ENCODE measurements around the gene PRR23E. TPM values are rescaled to one million over a fixed set of nuclear protein-coding genes. Genes with fewer than 3 reads are reported as not detected.

The PRR23E gene
- polyA plus RNA-seq, 1 donor from 2014 or later: not detected

GRCh38 chr3:127166501-127167065 lies 26.3 kb upstream of the PRR23E start:
- H3K9me2 ChIP-seq (ENCODE audit: insufficient read depth, low read length): no peaks in the 10 kb centered on the region
- no peaks in the 10 kb centered on the region for H3K36me3 ChIP-seq (ENCODE audit: insufficient read depth, low read length)
- H2AFZ ChIP-seq (ENCODE audit: low read depth, low read length): no peak overlapping the region
- TF ChIP-seq EZH2 (IDR thresholded peaks at IDR 0.05; ENCODE audit: borderline replicate concordance, insufficient read depth, low read length, poor library complexity, severe bottlenecking) (no peak), POLR2AphosphoS5 (IDR thresholded peaks at IDR 0.05) (no peak), CTCF (IDR thresholded peaks at IDR 0.05; ENCODE audit: poor library complexity, severe bottlenecking) (no peak), TAF1 (IDR thresholded peaks at IDR 0.05; ENCODE audit: low read depth) (no peak), MXI1 (conservative IDR thresholded peaks at IDR 0.05; ENCODE audit: poor library complexity, severe bottlenecking) (no peak), SMC3 (conservative IDR thresholded peaks at IDR 0.05; ENCODE audit: poor library complexity) (no peak), EP300 (conservative IDR thresholded peaks at IDR 0.05; ENCODE audit: poor library complexity, severe bottlenecking) (no peak), REST (IDR thresholded peaks at IDR 0.05; ENCODE audit: borderline replicate concordance) (no peak), RAD21 (conservative IDR thresholded peaks at IDR 0.05) (no peak)
- no peaks in the 10 kb centered on the region for H3K27me3 ChIP-seq (ENCODE audit: insufficient read depth, low read depth, low read length)
- no peak overlapping the region for H3K27ac ChIP-seq (ENCODE audit: low read length)
- no peaks in the 10 kb centered on the region for H3K79me2 ChIP-seq (replicated peaks; ENCODE audit: insufficient read depth, low read length)
- no peak overlapping the region for H3K4me3 ChIP-seq (ENCODE audit: low read length)
- H3K4me2 ChIP-seq (ENCODE audit: low read length): no peak overlapping the region
- no peaks in the 10 kb centered on the region for H3K9me3 ChIP-seq (ENCODE audit: low read length)
- no peak overlapping the region for H3K9ac ChIP-seq (ENCODE audit: low read length)
- H4K20me1 ChIP-seq (ENCODE audit: insufficient read depth): no peaks in the 10 kb centered on the region
- no peaks in the 10 kb centered on the region for H3F3A ChIP-seq (ENCODE audit: insufficient read depth, low read length, poor library complexity, severe bottlenecking)

GRCh38 chr3:127167315-127168043 lies 25.5 kb upstream of the PRR23E start:
- no peak overlapping the region for H3K4me3 ChIP-seq (ENCODE audit: low read length)
- H3F3A ChIP-seq (ENCODE audit: insufficient read depth, low read length, poor library complexity, severe bottlenecking): no peaks in the 10 kb centered on the region
- TF ChIP-seq REST (IDR thresholded peaks at IDR 0.05; ENCODE audit: borderline replicate concordance): no peak
- no peak for TF ChIP-seq CTCF (IDR thresholded peaks at IDR 0.05; ENCODE audit: poor library complexity, severe bottlenecking)
- TF ChIP-seq MXI1 (conservative IDR thresholded peaks at IDR 0.05; ENCODE audit: poor library complexity, severe bottlenecking): no peak
- TF ChIP-seq EP300 (conservative IDR thresholded peaks at IDR 0.05; ENCODE audit: poor library complexity, severe bottlenecking): no peak
- TF ChIP-seq EZH2 (IDR thresholded peaks at IDR 0.05; ENCODE audit: borderline replicate concordance, insufficient read depth, low read length, poor library complexity, severe bottlenecking): no peak
- H3K9ac ChIP-seq (ENCODE audit: low read length): no peak overlapping the region
- H3K4me2 ChIP-seq (ENCODE audit: low read length): no peak overlapping the region
- no peak overlapping the region for H3K27ac ChIP-seq (ENCODE audit: low read length)
- H3K9me2 ChIP-seq (ENCODE audit: insufficient read depth, low read length): no peaks in the 10 kb centered on the region
- H4K20me1 ChIP-seq (ENCODE audit: insufficient read depth): no peaks in the 10 kb centered on the region
- H3K9me3 ChIP-seq (ENCODE audit: low read length): no peaks in the 10 kb centered on the region
- H3K36me3 ChIP-seq (ENCODE audit: insufficient read depth, low read length): no peaks in the 10 kb centered on the region
- no peak overlapping the region for H2AFZ ChIP-seq (ENCODE audit: low read depth, low read length)
- H3K27me3 ChIP-seq (ENCODE audit: insufficient read depth, low read depth, low read length): no peaks in the 10 kb centered on the region
- no peaks in the 10 kb centered on the region for H3K79me2 ChIP-seq (replicated peaks; ENCODE audit: insufficient read depth, low read length)
